NT2/D1 (cell line): ENCODE measurements around the gene UBE2C.

ENCODE experiments used
- SUZ12 ChIP-seq: IDR thresholded peaks from 2 replicates; pipeline ENCODE4 v1.6.1; 2011; ENCODE audit not compliant: insufficient read length, insufficient read depth; ENCODE audit errors: extremely low read depth
- YY1 ChIP-seq: IDR thresholded peaks from 2 replicates; pipeline ENCODE4 v1.6.1; 2011; ENCODE audit not compliant: insufficient read length, insufficient read depth
- ZNF274 ChIP-seq: IDR thresholded peaks from 2 replicates; pipeline ENCODE4 v1.6.1; 2011; ENCODE audit warnings: mild to moderate bottlenecking, low read depth, low read length

DNA sequence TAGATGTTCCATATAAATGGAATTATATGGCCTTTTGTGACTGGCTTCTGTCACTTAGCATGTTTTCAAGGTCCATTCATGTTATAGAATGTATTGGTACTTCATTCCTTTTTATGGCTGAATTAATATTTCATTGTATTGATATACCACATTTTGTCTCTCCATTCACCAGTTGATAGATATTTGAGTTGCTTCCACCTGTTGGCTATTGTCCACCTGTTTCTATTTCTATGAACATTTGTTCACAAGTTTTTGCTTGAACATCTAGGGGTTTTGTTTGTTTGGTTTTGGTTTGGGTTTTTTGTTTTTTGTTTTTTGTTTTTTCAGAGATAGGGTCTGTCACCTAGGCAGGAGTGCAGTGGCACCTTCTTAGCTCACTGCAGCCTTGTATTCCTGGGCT lies 44.0 kb upstream of the UBE2C start:
- TF ChIP-seq ZNF274 (no peak), YY1 (no peak), SUZ12 (no peak)
